Measurements from ENCODE around the gene TMEM179. TPM values are rescaled to one million over a fixed set of nuclear protein-coding genes. Genes with fewer than 3 reads are reported as not detected.

The TMEM179 gene
- total RNA-seq, 4 donors from 2014 or later, result 0.46 to 1.9 (median 0.72) TPM

GRCh38 chr14:104576232-104576969 lies 28.2 kb downstream of the TMEM179 start:
- Histone ChIP-seq H3K27me3 (peaks cover 77% of the 10 kb centered on the region), H3K27ac (no peak overlapping the region), H3K4me1 (peaks cover 0 to 24% (median 0%) of the 10 kb centered on the region in 3 donors), H3K9me3 (no peaks in the 10 kb centered on the region), H3K4me3 (no peak overlapping the region), H3K36me3 (no peaks in the 10 kb centered on the region)
- TF ChIP-seq POLR2AphosphoS5 (IDR thresholded peaks at IDR 0.05) (no peak), CTCF (IDR thresholded peaks at IDR 0.05) (no peak), POLR2A (IDR thresholded peaks at IDR 0.05) (no peak), EP300 (IDR thresholded peaks at IDR 0.05) (no peak)
- no peak for ATAC-seq
- 100% methylated on average over 1 of the region's 16 CpGs; no CpG with 5 or more reads in 1 of the 2 donors for WGBS, 2 donors (ENCODE audit: low coverage in 1 of 2)

GRCh38 chr14:104574978-104575583 lies 29.5 kb downstream of the TMEM179 start:
- Histone ChIP-seq H3K27me3 (peaks cover 87% of the 10 kb centered on the region), H3K36me3 (no peaks in the 10 kb centered on the region), H3K27ac (no peak overlapping the region), H3K4me3 (no peak overlapping the region), H3K9me3 (no peaks in the 10 kb centered on the region), H3K4me1 (peaks cover 0 to 11% (median 0%) of the 10 kb centered on the region in 3 donors)
- TF ChIP-seq CTCF (IDR thresholded peaks at IDR 0.05), result no peak
- no peak for TF ChIP-seq POLR2A (IDR thresholded peaks at IDR 0.05)
- TF ChIP-seq POLR2AphosphoS5 (IDR thresholded peaks at IDR 0.05), result no peak
- TF ChIP-seq EP300 (IDR thresholded peaks at IDR 0.05), result no peak
- WGBS, 2 donors (ENCODE audit: low coverage in 1 of 2), result 60 to 70% methylated on average over 2 to 4 of the region's 31 CpGs
- ATAC-seq, result no peak

GRCh38 chr14:104574536-104574935 lies 30.0 kb downstream of the TMEM179 start:
- ATAC-seq, result no peak
- H3K36me3 ChIP-seq, result no peaks in the 10 kb centered on the region
- H3K27me3 ChIP-seq, result peaks cover 87% of the 10 kb centered on the region
- TF ChIP-seq EP300 (IDR thresholded peaks at IDR 0.05), result no peak
- TF ChIP-seq CTCF (IDR thresholded peaks at IDR 0.05), result no peak
- TF ChIP-seq POLR2AphosphoS5 (IDR thresholded peaks at IDR 0.05), result no peak
- no peak for TF ChIP-seq POLR2A (IDR thresholded peaks at IDR 0.05)
- H3K9me3 ChIP-seq, result no peaks in the 10 kb centered on the region
- no peak overlapping the region for H3K4me3 ChIP-seq
- H3K27ac ChIP-seq, result no peak overlapping the region
- 67% methylated on average over 8 to 11 of the region's 14 CpGs for WGBS, 2 donors (ENCODE audit: low coverage in 1 of 2)
- H3K4me1 ChIP-seq, result peaks cover 0 to 5% (median 0%) of the 10 kb centered on the region in 3 donors

- no peaks in the 10 kb centered on the region for H3K4me1 ChIP-seq
- WGBS, 2 donors (ENCODE audit: low coverage in 1 of 2), result 80% methylated on average over 1 of the region's 9 CpGs; no CpG with 5 or more reads in 1 of the 2 donors
- peaks cover 86% of the 10 kb centered on the region for H3K27me3 ChIP-seq
- TF ChIP-seq POLR2AphosphoS5 (IDR thresholded peaks at IDR 0.05) (no peak), EP300 (IDR thresholded peaks at IDR 0.05) (no peak), POLR2A (IDR thresholded peaks at IDR 0.05) (no peak)
- H3K36me3 ChIP-seq, result no peaks in the 10 kb centered on the region
- no peak for ATAC-seq
- no peak overlapping the region for H3K27ac ChIP-seq
- no peaks in the 10 kb centered on the region for H3K9me3 ChIP-seq
- no peak overlapping the region for H3K4me3 ChIP-seq
These were observed 30.6 kb downstream of the TMEM179 start for GRCh38 chr14:104573930-104574329.

GRCh38 chr14:104572668-104573067 lies 31.9 kb downstream of the TMEM179 start:
- Histone ChIP-seq H3K27me3 (peaks cover 87% of the 10 kb centered on the region), H3K27ac (no peak overlapping the region), H3K4me1 (no peaks in the 10 kb centered on the region), H3K9me3 (no peaks in the 10 kb centered on the region), H3K4me3 (no peak overlapping the region), H3K36me3 (no peaks in the 10 kb centered on the region)
- ATAC-seq, result no peak
- TF ChIP-seq CTCF (IDR thresholded peaks at IDR 0.05) (no peak), POLR2AphosphoS5 (IDR thresholded peaks at IDR 0.05) (no peak), POLR2A (IDR thresholded peaks at IDR 0.05) (no peak), EP300 (IDR thresholded peaks at IDR 0.05) (no peak)
- WGBS, 2 donors (ENCODE audit: low coverage in 1 of 2), result 72 to 91% methylated on average over 2 to 4 of the region's 7 CpGs
